Mucosa of rectum (tissue), 2 donors: ENCODE data around the gene NPS.

Experiments used
- H3K27ac ChIP-seq, 2 donors: one replicate each; pipeline ENCODE4 v1.7.0; 2013; ENCODE audit warnings: inconsistent platforms in 2 of 2, low read depth in 2 of 2, low read length in 2 of 2
- H3K27me3 ChIP-seq, 2 donors: one replicate each; pipeline ENCODE4 v1.7.0; 2013; ENCODE audit warnings: low read length in 2 of 2; ENCODE audit not compliant: control insufficient read depth in 2 of 2, insufficient read depth in 2 of 2
- H3K36me3 ChIP-seq, 2 donors: one replicate each; pipeline ENCODE4 v1.7.0; 2013; ENCODE audit warnings: low read length in 2 of 2; ENCODE audit not compliant: control insufficient read depth in 2 of 2, insufficient read depth in 2 of 2
- H3K4me1 ChIP-seq, 2 donors: one replicate each; pipeline ENCODE4 v1.7.0; 2013; ENCODE audit warnings: low read length in 2 of 2, mild to moderate bottlenecking in 1 of 2; ENCODE audit not compliant: control insufficient read depth in 2 of 2, insufficient read depth in 2 of 2
- H3K4me3 ChIP-seq, 2 donors: one replicate each; pipeline ENCODE4 v1.7.0; 2013; ENCODE audit warnings: low read length in 2 of 2
- H3K9ac ChIP-seq, 2 donors: one replicate each; pipeline ENCODE4 v1.7.0; 2013; ENCODE audit warnings: low read length in 2 of 2, low read depth in 1 of 2, mild to moderate bottlenecking in 1 of 2
- H3K9me3 ChIP-seq, 2 donors: one replicate each; pipeline ENCODE4 v1.7.0; 2013; ENCODE audit warnings: low read length in 2 of 2; ENCODE audit not compliant: control insufficient read depth in 2 of 2
- donor health status: healthy.
- donor health status: Normal muscosa, but diverticular disease.

NPS gene

GRCh38 chr10:127600479-127600878 lies 51.4 kb downstream of the NPS start:
- Histone ChIP-seq H3K9me3 (no peaks in the 10 kb centered on the region), H3K27ac (no peak overlapping the region), H3K9ac (no peak overlapping the region), H3K4me1 (no peaks in the 10 kb centered on the region), H3K36me3 (no peaks in the 10 kb centered on the region), H3K4me3 (no peak overlapping the region), H3K27me3 (no peaks in the 10 kb centered on the region)
